Pancreas (tissue), 10 donors: Measurements from ENCODE around the gene COPZ2. TPM values are rescaled to one million over a fixed set of nuclear protein-coding genes. Genes with fewer than 3 reads are reported as not detected.
"Not testable (repeated sequence)": the region's sequence is repeated elsewhere in the genome, so short reads cannot be mapped to it uniquely, and the experiment has no call there.

Source experiments
- ATAC-seq, 4 donors: fragments of 200-7000 bp; cut with Tn5 transposase; one replicate each; pipeline versions ENCODE4 v1.8.0 to v1.9.1; 2020; ENCODE audit warnings: mild to moderate bottlenecking in 4 of 4, moderate library complexity in 4 of 4
- DNase-seq, 6 donors: peaks; one replicate each; pipeline ENCODE4 v3.0.0-alpha.2; 2020
- FAIRE-seq: peaks from 2 replicates; lab custom pipeline; 2012; peaks lifted over from hg19 to GRCh38; lab: Jason Lieb, UNC
- H3K27ac ChIP-seq, 4 donors: fragments of 200-600 bp; sonication (generic); 1 replicate in 3 of 4; 2 replicates in 1 of 4; pipeline versions ENCODE4 v1.5.0 to v1.8.0; 2020
- H3K27me3 ChIP-seq, 4 donors: fragments of 200-600 bp; one replicate each; pipeline ENCODE4 v1.8.0; 2021
- H3K36me3 ChIP-seq, 3 donors: fragments of 200-600 bp; sonication (generic) in 1 of 3; one replicate each; pipeline versions ENCODE4 v1.5.0 to v1.8.0; 2020 to 2021
- H3K4me1 ChIP-seq, 3 donors: fragments of 200-600 bp; one replicate each; pipeline ENCODE4 v1.8.0; 2021
- H3K4me3 ChIP-seq, 4 donors: fragments of 200-600 bp; sonication (generic) in 2 of 4; one replicate each; pipeline versions ENCODE4 v1.5.0 to v1.8.0; 2020 to 2021
- H3K9me3 ChIP-seq, 4 donors: fragments of 200-600 bp; one replicate each; pipeline ENCODE4 v1.8.0; 2021
- CTCF ChIP-seq, 4 donors: fragments of 200-600 bp; sonication (generic) in 3 of 4; IDR thresholded peaks; one replicate each; pipeline versions ENCODE4 v1.5.0 to v1.8.0; 2021; ENCODE audit warnings: antibody characterized with exemption in 4 of 4
- WGBS, 2 donors: extraction: QIAGEN DNeasy Blood & Tissue Kit; methylation state at CpG; one replicate each; pipeline ENCODE4 v1.1.7; 2013; 5-methylcytosine and 5-hydroxymethylcytosine counted together
- intact Hi-C, 3 donors: fragments of 100-400 bp; cut with DNase I; formaldehyde crosslinking; loops; one replicate each; pipeline versions ENCODE4 v1.11.1 to v1.14.2; 2022
- polyA plus RNA-seq, 2 donors: library from polyadenylated mRNA; stranded (reverse); fragments of 200-250 nt; gene quantifications; one replicate each; pipeline ENCODE4 v1.2.3, GENCODE V29; 2013
- total RNA-seq, 6 donors: library from RNA; stranded (reverse); fragmentation: NEBNext Ultra II Directional in 4 of 6; extraction: Animal tissue kit (Norgen Biotek cat#: 25700) in 4 of 6; gene quantifications; one replicate each; pipeline versions ENCODE4 v1.2.1 to v1.2.4, GENCODE V29; 2021 to 2023
- donor health status: healthy with polysubstance abuse.
- donor health status: DM: no; HTN: no; CAD: no; lungs with moderate emphysema.
- donor health status: DM: no; HTN: no; CAD: no.
- donor health status: control.
- donor health status: control.
- donor health status: Bipolar disorder and iron deficiency.
- donor health status: DM: yes; HTN: yes; CAD: no.
- donor health status: DM: no; HTN: no; CAD: no.
- donor health status: DM: no; HTN: no; CAD: no.
- donor health status: DM: yes; HTN: yes; CAD: no.

Gene COPZ2
- total RNA-seq (10 to 100 TPM in 2 of 6 donors, 1 to 10 TPM in 4; 6.3 to 10.8 (median 8.6) TPM), polyA plus RNA-seq (1 to 10 TPM; 9.7 to 9.8 TPM)

GRCh38 chr17:48037036-48037837 is at the start of gene COPZ2:
Gene COPZ2, minus strand, starts transcription at chr17:48037797. Its CDS starts 20 bp downstream, at chr17:48037777.
- Histone ChIP-seq H3K4me3 (peak within 1 kb of the TSS; percentile 35 to 74 (median 46)), H3K27me3 (no peaks in the 10 kb centered on the region), H3K27ac (no peak within 1 kb of the TSS), H3K36me3 (no peaks in the 10 kb centered on the region), H3K9me3 (no peaks in the 10 kb centered on the region), H3K4me1 (peaks cover 0 to 3% (median 0%) of the 10 kb centered on the region in 3 donors)
- TF ChIP-seq CTCF (IDR thresholded peaks at IDR 0.05), result peak in 3 of 4 donors; percentile 19 to 42 (median 37)
- no peak for FAIRE-seq
- ATAC-seq, result peak; percentile 82 to 91 (median 88)
- intact Hi-C loops, result no loop called here
- peak; percentile 60 to 88 (median 75) for DNase-seq
- 1% methylated on average over 44 to 73 of the region's 73 CpGs for WGBS, 2 donors

DNA sequence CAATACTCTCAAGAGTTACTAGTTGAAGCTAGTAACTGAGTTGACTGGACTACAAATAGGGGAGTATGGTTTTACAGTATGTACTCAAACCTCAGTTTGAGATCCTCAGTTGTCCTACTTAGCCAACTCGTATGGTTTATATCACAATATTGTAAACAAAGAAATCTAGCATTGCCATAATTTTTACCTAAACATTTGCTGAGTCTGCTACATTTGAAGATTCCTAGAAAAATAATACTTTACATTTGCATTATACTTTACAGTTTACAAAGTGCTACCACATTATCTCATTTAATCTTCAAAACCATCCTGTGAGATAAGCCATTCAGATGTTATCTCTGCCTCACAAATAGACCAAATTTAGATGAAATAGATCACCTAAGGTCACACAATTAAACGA is 47.3 kb upstream of the COPZ2 start:
- Histone ChIP-seq H3K27ac (no peak overlapping the region), H3K9me3 (no peaks in the 10 kb centered on the region), H3K4me3 (no peak overlapping the region), H3K27me3 (no peaks in the 10 kb centered on the region), H3K4me1 (peaks cover 0 to 8% (median 7%) of the 10 kb centered on the region in 3 donors), H3K36me3 (no peaks in the 10 kb centered on the region)
- ATAC-seq, result no peak
- no peak for DNase-seq
- TF ChIP-seq CTCF (IDR thresholded peaks at IDR 0.05), result no peak
- FAIRE-seq, result no peak
- WGBS, 2 donors, result 38 to 45% methylated on average over 2 of the region's 2 CpGs
- intact Hi-C loops, result loop anchor here in 1 of 3 donors (5.0 kb wide), 1 partner anchor 47 kb away; no protein-coding TSS in a partner anchor

DNA sequence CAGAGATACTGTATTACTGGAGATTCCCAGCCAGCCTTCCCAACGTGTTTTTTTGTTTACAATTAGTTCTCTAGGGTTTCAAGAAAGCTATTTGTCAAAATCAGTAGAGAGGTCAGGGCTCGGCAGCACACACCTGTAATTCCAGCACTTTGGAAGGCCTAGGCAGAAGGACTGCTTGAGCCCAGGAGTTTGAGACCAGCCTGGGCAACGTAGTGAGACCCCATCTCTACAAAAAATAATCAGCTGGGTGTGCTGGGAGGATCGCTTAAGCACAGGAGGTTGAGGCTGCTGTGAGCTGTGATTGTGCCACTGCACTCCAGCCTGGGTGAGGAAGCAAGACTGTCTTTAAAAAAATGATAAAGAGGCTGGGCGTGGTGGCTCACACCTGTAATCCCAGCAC is 44.3 kb upstream of the COPZ2 start:
- intact Hi-C loops, result loop anchor here in 1 of 3 donors (5.0 kb wide), 1 partner anchor 50 kb away; no protein-coding TSS in a partner anchor
- DNase-seq (no peak), FAIRE-seq (no peak), ATAC-seq (no peak)
- no peak for TF ChIP-seq CTCF (IDR thresholded peaks at IDR 0.05)
- WGBS, 2 donors, result 75 to 76% methylated on average over 5 of the region's 5 CpGs
- no peaks in the 10 kb centered on the region for H3K27me3 ChIP-seq
- H3K4me1 ChIP-seq, result peaks cover 0 to 8% (median 7%) of the 10 kb centered on the region in 3 donors
- H3K4me3 ChIP-seq, result no peak overlapping the region
- no peaks in the 10 kb centered on the region for H3K36me3 ChIP-seq
- H3K27ac ChIP-seq, result no peak overlapping the region
- no peaks in the 10 kb centered on the region for H3K9me3 ChIP-seq

DNA sequence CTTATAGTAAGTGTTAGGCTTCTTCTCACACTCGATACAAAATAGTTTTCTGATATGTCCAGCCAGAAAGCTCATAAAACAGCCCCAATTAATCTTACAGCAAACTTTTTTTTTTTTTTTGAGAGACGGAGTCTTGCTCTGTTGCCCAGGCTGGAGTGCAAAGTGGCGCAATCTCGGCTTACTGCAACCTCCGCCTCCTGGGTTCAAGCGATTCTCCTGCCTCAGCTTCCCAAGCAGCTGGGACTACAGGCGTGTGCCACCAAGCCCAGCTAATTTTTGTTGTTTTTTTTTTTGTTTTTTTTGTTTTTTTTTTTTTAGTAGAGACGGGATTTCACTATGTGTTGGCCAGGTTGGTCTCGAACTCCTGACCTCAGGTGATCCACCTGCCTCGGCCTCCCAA is 39.6 kb upstream of the COPZ2 start:
- not testable (repeated sequence) for DNase-seq, H3K9me3 ChIP-seq, H3K36me3 ChIP-seq, H3K4me3 ChIP-seq, H3K4me1 ChIP-seq, ATAC-seq, H3K27me3 ChIP-seq, FAIRE-seq, H3K27ac ChIP-seq
- WGBS, 2 donors, result 87 to 96% methylated on average over 9 to 10 of the region's 10 CpGs
- intact Hi-C loops, result loop anchor here in 2 of 3 donors (5.0 to 10.0 kb wide), 2 partner anchors 50 to 58 kb away; no protein-coding TSS in a partner anchor

DNA sequence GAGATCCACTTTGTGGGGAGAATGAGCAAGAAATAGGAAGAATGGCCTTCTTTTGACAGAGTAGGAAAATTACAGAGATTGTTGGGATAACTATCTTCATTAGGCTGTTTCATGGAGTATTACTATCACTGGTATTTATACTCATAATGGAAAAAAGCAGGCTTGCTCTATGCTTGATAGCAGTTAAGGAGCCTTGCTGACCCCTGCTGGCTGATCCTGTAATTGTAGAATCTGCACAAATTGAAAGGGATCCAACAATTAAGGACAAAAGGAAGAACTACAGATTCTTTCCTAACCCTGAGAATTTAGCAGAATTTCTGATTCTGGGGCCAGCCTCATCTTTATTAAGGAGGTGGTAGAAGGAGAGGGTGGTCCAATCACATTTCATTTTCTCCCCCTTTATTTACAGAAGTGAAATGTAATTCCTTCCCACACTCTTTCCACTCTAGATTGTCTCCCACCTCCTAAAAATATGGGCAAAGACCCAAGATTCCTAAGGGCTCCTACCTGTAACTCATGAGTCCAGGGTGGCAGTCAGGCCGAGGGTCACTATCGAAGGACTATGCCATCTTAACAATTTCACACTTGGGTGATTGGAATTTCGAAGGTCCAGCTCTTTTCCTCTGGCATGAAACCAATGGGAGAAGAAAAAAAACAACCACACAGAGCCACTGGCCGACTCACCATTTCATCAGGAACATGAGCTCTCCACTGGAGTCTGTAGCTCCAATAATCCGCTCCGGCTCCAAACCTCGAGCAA is 36.9 kb upstream of the COPZ2 start:
- Histone ChIP-seq H3K4me1 (peaks cover 0 to 5% (median 0%) of the 10 kb centered on the region in 3 donors), H3K4me3 (no peak overlapping the region), H3K27me3 (no peaks in the 10 kb centered on the region), H3K36me3 (peaks cover 0 to 6% (median 3%) of the 10 kb centered on the region in 3 donors), H3K27ac (no peak overlapping the region), H3K9me3 (no peaks in the 10 kb centered on the region)
- FAIRE-seq (no peak), ATAC-seq (peak; percentile 81 to 98 (median 94)), DNase-seq (peak in 5 of 6 donors; percentile 65 to 80 (median 70))
- TF ChIP-seq CTCF (IDR thresholded peaks at IDR 0.05), result peak; percentile 49 to 72 (median 60)
- intact Hi-C loops, result loop anchor here in 2 of 3 donors (5.0 to 10.0 kb wide), 2 partner anchors 47 to 60 kb away; no protein-coding TSS in a partner anchor
- WGBS, 2 donors, result 62 to 68% methylated on average over 7 of the region's 7 CpGs

GRCh38 chr17:48073566-48074094 is 36.0 kb upstream of the COPZ2 start:
- not testable (repeated sequence) for H3K27me3 ChIP-seq, H3K27ac ChIP-seq, H3K36me3 ChIP-seq, DNase-seq, H3K4me1 ChIP-seq, FAIRE-seq, ATAC-seq, H3K4me3 ChIP-seq, H3K9me3 ChIP-seq
- 90 to 93% methylated on average over 5 of the region's 5 CpGs for WGBS, 2 donors
- intact Hi-C loops, result loop anchor here in 1 of 3 donors (10.0 kb wide), 1 partner anchor 61 kb away; no protein-coding TSS in a partner anchor

DNA sequence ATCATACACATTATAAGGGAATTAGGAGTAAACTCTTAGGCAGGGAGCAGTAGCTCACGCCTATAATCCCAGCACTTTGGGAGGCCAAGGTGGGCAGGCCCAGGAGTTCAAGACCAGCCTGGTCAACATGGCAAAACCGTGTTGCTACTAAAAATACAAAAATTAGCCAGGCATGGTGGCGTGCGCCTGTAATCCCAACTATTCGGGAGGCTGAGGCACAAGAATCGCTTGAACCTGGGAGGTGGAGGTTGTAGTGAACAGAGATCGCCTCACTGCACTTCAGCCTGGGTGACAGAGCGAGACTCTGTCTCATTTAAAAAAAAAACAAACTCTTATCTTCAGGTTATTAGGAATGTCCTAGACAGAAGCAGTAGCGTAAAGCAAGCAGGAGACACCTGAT is 35.2 kb upstream of the COPZ2 start:
- ATAC-seq, H3K27ac ChIP-seq, H3K27me3 ChIP-seq, H3K36me3 ChIP-seq, FAIRE-seq, DNase-seq, H3K9me3 ChIP-seq, H3K4me3 ChIP-seq, H3K4me1 ChIP-seq: not testable (repeated sequence)
- 89 to 93% methylated on average over 9 of the region's 9 CpGs for WGBS, 2 donors
- intact Hi-C loops, result loop anchor here in 1 of 3 donors (10.0 kb wide), 1 partner anchor 62 kb away; no protein-coding TSS in a partner anchor
